Liver (tissue), 9 donors: ENCODE measurements around the gene VAPB. TPM values are rescaled to one million over a fixed set of nuclear protein-coding genes. Genes with fewer than 3 reads are reported as not detected.

ENCODE experiments used
- DNase-seq: peaks from one replicate; pipeline ENCODE4 v3.0.0-alpha.2; 2017; ENCODE audit warnings: low spot score
- H3K27ac ChIP-seq, 2 donors: one replicate each; pipeline ENCODE4 v1.7.0; 2013; ENCODE audit warnings: inconsistent platforms in 2 of 2, low read length in 2 of 2, control low read depth in 1 of 2, low read depth in 1 of 2, mild to moderate bottlenecking in 1 of 2
- H3K27me3 ChIP-seq, 4 donors: one replicate each; pipeline versions ENCODE4 v1.6.1 to v1.7.0; 2013; ENCODE audit warnings: low read length in 3 of 4, inconsistent platforms in 1 of 4, mild to moderate bottlenecking in 1 of 4, moderate library complexity in 1 of 4; ENCODE audit not compliant: control insufficient read depth in 4 of 4, insufficient read depth in 4 of 4
- H3K36me3 ChIP-seq, 4 donors: one replicate each; pipeline versions ENCODE4 v1.6.1 to v1.7.0; 2013; ENCODE audit warnings: low read length in 3 of 4, mild to moderate bottlenecking in 3 of 4, low read depth in 1 of 4, moderate library complexity in 1 of 4; ENCODE audit not compliant: control insufficient read depth in 4 of 4, insufficient read depth in 3 of 4
- H3K4me1 ChIP-seq, 4 donors: one replicate each; pipeline versions ENCODE4 v1.6.1 to v1.7.0; 2013; ENCODE audit warnings: low read length in 3 of 4, mild to moderate bottlenecking in 3 of 4, moderate library complexity in 1 of 4; ENCODE audit not compliant: control insufficient read depth in 4 of 4, insufficient read depth in 4 of 4
- H3K4me3 ChIP-seq, 3 donors: one replicate each; pipeline versions ENCODE4 v1.6.1 to v1.7.0; 2013; ENCODE audit warnings: low read length in 3 of 3, control low read depth in 1 of 3, low read depth in 1 of 3, mild to moderate bottlenecking in 1 of 3
- H3K9ac ChIP-seq, 2 donors: one replicate each; pipeline ENCODE4 v1.7.0; 2013; ENCODE audit warnings: low read length in 2 of 2, mild to moderate bottlenecking in 2 of 2, moderate library complexity in 2 of 2, control low read depth in 1 of 2, low read depth in 1 of 2
- H3K9me3 ChIP-seq, 4 donors: one replicate each; pipeline versions ENCODE4 v1.6.1 to v1.7.0; 2013; ENCODE audit warnings: low read length in 3 of 4; ENCODE audit not compliant: control insufficient read depth in 4 of 4
- EGR1 ChIP-seq, 2 donors: IDR thresholded peaks; 2 replicates each; pipeline ENCODE4 v1.6.1; 2016 to 2018; ENCODE audit warnings: antibody characterized with exemption in 2 of 2, low read depth in 2 of 2
- FOXA1 ChIP-seq: IDR thresholded peaks from 2 replicates; pipeline ENCODE4 v1.6.1; 2016; ENCODE audit warnings: antibody characterized with exemption
- FOXA2 ChIP-seq: IDR thresholded peaks from 2 replicates; pipeline ENCODE4 v1.6.1; 2016; ENCODE audit warnings: antibody characterized with exemption
- GABPA ChIP-seq, 2 donors: IDR thresholded peaks in 1 of 2; conservative IDR thresholded peaks in 1 of 2; 2 replicates each; pipeline ENCODE4 v1.6.1; 2016; ENCODE audit warnings: antibody characterized with exemption in 2 of 2, mild to moderate bottlenecking in 1 of 2, moderate library complexity in 1 of 2
- HNF4A ChIP-seq, 2 donors: conservative IDR thresholded peaks; 2 replicates each; pipeline ENCODE4 v1.6.1; 2016; ENCODE audit warnings: antibody characterized with exemption in 2 of 2, mild to moderate bottlenecking in 2 of 2
- JUND ChIP-seq, 2 donors: IDR thresholded peaks; 2 replicates each; pipeline ENCODE4 v1.6.1; 2016; ENCODE audit warnings: antibody characterized with exemption in 2 of 2
- NR2F2 ChIP-seq: IDR thresholded peaks from 2 replicates; pipeline ENCODE4 v1.6.1; 2016; ENCODE audit warnings: antibody characterized with exemption
- RXRA ChIP-seq, 2 donors: IDR thresholded peaks; 2 replicates each; pipeline ENCODE4 v1.6.1; 2017 to 2018; ENCODE audit warnings: antibody characterized with exemption in 2 of 2, mild to moderate bottlenecking in 1 of 2
- TAF1 ChIP-seq: conservative IDR thresholded peaks from 2 replicates; pipeline ENCODE4 v1.6.1; 2016; ENCODE audit warnings: antibody characterized with exemption, mild to moderate bottlenecking
- WGBS: extraction: QIAGEN DNeasy Blood & Tissue Kit; methylation state at CpG from one replicate; pipeline ENCODE4 v1.1.7; 2013; 5-methylcytosine and 5-hydroxymethylcytosine counted together
- polyA plus RNA-seq, 2 donors: library from polyadenylated mRNA; stranded (reverse) in 1 of 2; unstranded in 1 of 2; fragments of 200-250 nt in 1 of 2; fragments of >200 nt in 1 of 2; fragmentation: Nextera tagmentation in 1 of 2; extraction: Ambion mirVana in 1 of 2; gene quantifications; one replicate each; pipeline versions ENCODE4 v1.2.1 to v1.2.3, GENCODE V29; 2013 to 2015
- total RNA-seq, 2 donors: library from RNA; depleted of rRNA; stranded (reverse); fragments of >200 nt; gene quantifications; one replicate each; pipeline ENCODE4 v1.2.3, GENCODE V29; 2014
- TF ChIP-seq, protein P1 (sequence below): fragments of 150-350 bp; IDR thresholded peaks from 2 replicates; pipeline ENCODE4 v1.5.1; 2017; ENCODE audit warnings: improper control_type of control experiment, low read depth, low read length; ENCODE audit not compliant: missing input control
- TF ChIP-seq, protein P2 (sequence below): IDR thresholded peaks from 2 replicates; pipeline ENCODE4 v1.6.1; 2016; ENCODE audit warnings: antibody characterized with exemption, mild to moderate bottlenecking
- TF ChIP-seq, protein P3 (sequence below): IDR thresholded peaks from 2 replicates; pipeline ENCODE4 v1.6.1; 2016; ENCODE audit warnings: antibody characterized with exemption
- TF ChIP-seq, protein P4 (sequence below): IDR thresholded peaks from 2 replicates; pipeline ENCODE4 v1.6.1; 2016; ENCODE audit warnings: antibody characterized with exemption
- TF ChIP-seq, protein P5 (sequence below): IDR thresholded peaks from 2 replicates; pipeline ENCODE4 v1.6.1; 2016; ENCODE audit warnings: antibody characterized with exemption
- donor health status: healthy.
- donor health status: healthy.
- donor health status: healthy.
- donor health status: healthy.
- donor health status: healthy.

VAPB gene
- total and polyA plus RNA-seq, 4 donors = 12.2 to 21.7 (median 18.5) TPM

DNA sequence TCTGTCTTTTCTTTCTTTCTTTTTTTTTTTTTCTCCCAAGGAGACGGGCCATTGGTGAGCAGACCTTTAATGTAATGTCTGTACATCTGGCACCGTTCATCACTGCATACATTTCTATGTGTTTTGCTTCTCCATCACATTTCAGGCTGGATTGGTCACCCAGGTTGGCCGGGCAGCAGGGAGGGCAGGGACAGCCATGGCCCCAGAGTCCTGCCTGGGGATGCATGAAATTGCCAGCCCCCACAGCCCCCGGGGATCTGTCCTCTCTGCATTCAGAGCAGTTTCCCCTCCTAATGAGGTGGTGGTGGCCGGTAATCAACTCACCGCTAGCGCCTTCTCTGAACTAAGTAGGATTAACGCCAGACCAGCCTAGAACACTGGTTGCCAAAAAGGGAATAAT, 75.8 kb downstream of the VAPB start:
- Histone ChIP-seq H3K36me3 (no peaks in the 10 kb centered on the region), H3K4me3 (no peak overlapping the region), H3K9me3 (no peaks in the 10 kb centered on the region), H3K9ac (no peak overlapping the region), H3K27me3 (peaks cover 0 to 3% (median 0%) of the 10 kb centered on the region in 4 donors), H3K27ac (no peak overlapping the region), H3K4me1 (no peaks in the 10 kb centered on the region)
- TF ChIP-seq, protein P1, sequence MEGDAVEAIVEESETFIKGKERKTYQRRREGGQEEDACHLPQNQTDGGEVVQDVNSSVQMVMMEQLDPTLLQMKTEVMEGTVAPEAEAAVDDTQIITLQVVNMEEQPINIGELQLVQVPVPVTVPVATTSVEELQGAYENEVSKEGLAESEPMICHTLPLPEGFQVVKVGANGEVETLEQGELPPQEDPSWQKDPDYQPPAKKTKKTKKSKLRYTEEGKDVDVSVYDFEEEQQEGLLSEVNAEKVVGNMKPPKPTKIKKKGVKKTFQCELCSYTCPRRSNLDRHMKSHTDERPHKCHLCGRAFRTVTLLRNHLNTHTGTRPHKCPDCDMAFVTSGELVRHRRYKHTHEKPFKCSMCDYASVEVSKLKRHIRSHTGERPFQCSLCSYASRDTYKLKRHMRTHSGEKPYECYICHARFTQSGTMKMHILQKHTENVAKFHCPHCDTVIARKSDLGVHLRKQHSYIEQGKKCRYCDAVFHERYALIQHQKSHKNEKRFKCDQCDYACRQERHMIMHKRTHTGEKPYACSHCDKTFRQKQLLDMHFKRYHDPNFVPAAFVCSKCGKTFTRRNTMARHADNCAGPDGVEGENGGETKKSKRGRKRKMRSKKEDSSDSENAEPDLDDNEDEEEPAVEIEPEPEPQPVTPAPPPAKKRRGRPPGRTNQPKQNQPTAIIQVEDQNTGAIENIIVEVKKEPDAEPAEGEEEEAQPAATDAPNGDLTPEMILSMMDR = no peak
- no peak for TF ChIP-seq HNF4A (conservative IDR thresholded peaks at IDR 0.05)
- no peak for TF ChIP-seq FOXA2
- TF ChIP-seq FOXA1 = no peak
- TF ChIP-seq NR2F2 = no peak
- TF ChIP-seq, protein P2, sequence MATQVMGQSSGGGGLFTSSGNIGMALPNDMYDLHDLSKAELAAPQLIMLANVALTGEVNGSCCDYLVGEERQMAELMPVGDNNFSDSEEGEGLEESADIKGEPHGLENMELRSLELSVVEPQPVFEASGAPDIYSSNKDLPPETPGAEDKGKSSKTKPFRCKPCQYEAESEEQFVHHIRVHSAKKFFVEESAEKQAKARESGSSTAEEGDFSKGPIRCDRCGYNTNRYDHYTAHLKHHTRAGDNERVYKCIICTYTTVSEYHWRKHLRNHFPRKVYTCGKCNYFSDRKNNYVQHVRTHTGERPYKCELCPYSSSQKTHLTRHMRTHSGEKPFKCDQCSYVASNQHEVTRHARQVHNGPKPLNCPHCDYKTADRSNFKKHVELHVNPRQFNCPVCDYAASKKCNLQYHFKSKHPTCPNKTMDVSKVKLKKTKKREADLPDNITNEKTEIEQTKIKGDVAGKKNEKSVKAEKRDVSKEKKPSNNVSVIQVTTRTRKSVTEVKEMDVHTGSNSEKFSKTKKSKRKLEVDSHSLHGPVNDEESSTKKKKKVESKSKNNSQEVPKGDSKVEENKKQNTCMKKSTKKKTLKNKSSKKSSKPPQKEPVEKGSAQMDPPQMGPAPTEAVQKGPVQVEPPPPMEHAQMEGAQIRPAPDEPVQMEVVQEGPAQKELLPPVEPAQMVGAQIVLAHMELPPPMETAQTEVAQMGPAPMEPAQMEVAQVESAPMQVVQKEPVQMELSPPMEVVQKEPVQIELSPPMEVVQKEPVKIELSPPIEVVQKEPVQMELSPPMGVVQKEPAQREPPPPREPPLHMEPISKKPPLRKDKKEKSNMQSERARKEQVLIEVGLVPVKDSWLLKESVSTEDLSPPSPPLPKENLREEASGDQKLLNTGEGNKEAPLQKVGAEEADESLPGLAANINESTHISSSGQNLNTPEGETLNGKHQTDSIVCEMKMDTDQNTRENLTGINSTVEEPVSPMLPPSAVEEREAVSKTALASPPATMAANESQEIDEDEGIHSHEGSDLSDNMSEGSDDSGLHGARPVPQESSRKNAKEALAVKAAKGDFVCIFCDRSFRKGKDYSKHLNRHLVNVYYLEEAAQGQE = no peak
- no peak for TF ChIP-seq EGR1 (IDR thresholded peaks at IDR 0.05; ENCODE audit: low read depth in 2 of 2)
- TF ChIP-seq, protein P3, sequence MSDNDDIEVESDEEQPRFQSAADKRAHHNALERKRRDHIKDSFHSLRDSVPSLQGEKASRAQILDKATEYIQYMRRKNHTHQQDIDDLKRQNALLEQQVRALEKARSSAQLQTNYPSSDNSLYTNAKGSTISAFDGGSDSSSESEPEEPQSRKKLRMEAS = no peak
- TF ChIP-seq, protein P4, sequence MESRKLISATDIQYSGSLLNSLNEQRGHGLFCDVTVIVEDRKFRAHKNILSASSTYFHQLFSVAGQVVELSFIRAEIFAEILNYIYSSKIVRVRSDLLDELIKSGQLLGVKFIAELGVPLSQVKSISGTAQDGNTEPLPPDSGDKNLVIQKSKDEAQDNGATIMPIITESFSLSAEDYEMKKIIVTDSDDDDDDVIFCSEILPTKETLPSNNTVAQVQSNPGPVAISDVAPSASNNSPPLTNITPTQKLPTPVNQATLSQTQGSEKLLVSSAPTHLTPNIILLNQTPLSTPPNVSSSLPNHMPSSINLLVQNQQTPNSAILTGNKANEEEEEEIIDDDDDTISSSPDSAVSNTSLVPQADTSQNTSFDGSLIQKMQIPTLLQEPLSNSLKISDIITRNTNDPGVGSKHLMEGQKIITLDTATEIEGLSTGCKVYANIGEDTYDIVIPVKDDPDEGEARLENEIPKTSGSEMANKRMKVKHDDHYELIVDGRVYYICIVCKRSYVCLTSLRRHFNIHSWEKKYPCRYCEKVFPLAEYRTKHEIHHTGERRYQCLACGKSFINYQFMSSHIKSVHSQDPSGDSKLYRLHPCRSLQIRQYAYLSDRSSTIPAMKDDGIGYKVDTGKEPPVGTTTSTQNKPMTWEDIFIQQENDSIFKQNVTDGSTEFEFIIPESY = no peak
- TF ChIP-seq, protein P5, sequence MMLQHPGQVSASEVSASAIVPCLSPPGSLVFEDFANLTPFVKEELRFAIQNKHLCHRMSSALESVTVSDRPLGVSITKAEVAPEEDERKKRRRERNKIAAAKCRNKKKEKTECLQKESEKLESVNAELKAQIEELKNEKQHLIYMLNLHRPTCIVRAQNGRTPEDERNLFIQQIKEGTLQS = no peak
- no peak for TF ChIP-seq TAF1
- no peak for TF ChIP-seq RXRA (IDR thresholded peaks at IDR 0.05)
- no peak for TF ChIP-seq JUND (IDR thresholded peaks at IDR 0.05)
- TF ChIP-seq GABPA (IDR thresholded peaks at IDR 0.05 in 1 of 2, conservative IDR thresholded peaks at IDR 0.05 in 1 of 2) = no peak
- WGBS = 77% methylated on average over 8 of the region's 8 CpGs
- no peak for DNase-seq

DNA sequence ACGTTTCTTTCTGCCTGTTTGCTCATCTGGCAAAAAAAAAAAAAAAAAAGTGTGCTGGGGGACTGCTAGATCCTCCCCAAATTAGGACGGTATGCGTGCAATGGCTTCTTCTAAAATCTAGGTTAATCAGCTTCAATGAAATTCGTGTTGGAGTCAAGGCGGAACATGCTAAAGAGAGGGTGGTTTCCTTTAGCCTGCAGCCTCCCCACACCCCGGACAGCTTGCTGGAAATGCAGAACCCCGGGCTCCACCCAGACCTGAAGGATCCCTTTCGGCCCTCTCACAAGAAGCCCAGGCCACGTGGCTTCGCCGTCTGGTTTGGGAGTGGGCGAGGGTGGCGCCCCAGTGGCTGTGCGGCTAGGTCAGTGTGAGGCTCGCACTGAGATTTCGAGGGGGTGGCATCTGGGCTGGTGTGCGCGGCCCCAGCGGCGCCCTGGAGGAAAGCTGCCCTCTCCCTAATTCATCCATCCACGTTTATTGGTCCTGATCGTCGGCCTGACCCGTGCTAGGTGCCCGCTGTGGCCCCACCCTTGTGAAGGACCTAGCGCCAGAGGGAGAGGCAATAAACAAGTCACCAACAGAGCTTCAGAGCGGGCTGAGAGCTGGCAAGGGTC, 77.2 kb downstream of the VAPB start:
- H3K9ac ChIP-seq = no peak overlapping the region
- TF ChIP-seq, protein P5 = no peak
- H3K9me3 ChIP-seq = no peaks in the 10 kb centered on the region
- no peak for DNase-seq
- peaks cover 0 to 3% (median 0%) of the 10 kb centered on the region in 4 donors for H3K27me3 ChIP-seq
- WGBS = 91% methylated on average over 27 of the region's 27 CpGs
- H3K4me1 ChIP-seq = no peaks in the 10 kb centered on the region
- H3K4me3 ChIP-seq = no peak overlapping the region
- H3K36me3 ChIP-seq = no peaks in the 10 kb centered on the region
- H3K27ac ChIP-seq = no peak overlapping the region
